ENCODE measurements around the gene SNN.

The SNN gene

DNA sequence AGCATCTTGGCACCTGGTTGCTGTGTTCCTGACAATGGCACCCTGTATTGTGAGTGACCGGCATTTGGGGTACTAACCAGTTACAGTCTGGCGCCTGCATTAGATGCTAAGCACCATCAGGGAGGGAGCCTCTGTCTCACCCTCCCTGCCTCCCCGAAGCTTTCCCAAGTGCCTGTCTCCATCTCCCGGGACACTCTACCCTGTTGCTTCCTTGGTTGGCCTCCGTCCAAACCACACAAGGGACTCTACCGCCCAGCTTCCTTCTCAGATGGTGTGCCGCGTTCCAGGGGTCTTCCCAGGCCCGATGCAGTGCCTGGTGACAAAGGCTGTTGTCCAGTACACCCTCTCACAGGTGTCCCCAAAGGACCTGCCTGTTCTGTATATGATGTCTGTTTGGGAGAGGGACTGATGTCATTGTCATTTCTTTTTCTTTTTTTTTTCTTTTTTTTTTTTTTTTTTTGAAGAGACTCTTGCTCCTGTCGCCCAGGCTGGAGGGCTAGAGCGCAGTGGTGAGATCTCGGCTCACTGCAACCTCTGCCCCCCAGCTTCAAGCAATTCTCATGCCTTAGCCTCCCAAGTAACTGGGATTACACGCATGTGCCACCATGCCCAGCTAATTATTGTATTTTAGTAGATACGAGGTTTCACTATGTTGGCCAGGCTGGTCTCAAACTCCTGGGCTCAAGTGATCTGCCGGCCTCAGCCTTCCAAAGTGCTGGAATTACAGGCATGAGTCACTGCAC is 6.7 kb downstream of the SNN start:
- no peak for ATAC-seq (replicated peaks)
- H3K4me1 Mint-ChIP-seq (ENCODE audit: low read depth in 2 of 2) = peaks cover 26 to 33% of the 10 kb centered on the region in 2 donors

DNA sequence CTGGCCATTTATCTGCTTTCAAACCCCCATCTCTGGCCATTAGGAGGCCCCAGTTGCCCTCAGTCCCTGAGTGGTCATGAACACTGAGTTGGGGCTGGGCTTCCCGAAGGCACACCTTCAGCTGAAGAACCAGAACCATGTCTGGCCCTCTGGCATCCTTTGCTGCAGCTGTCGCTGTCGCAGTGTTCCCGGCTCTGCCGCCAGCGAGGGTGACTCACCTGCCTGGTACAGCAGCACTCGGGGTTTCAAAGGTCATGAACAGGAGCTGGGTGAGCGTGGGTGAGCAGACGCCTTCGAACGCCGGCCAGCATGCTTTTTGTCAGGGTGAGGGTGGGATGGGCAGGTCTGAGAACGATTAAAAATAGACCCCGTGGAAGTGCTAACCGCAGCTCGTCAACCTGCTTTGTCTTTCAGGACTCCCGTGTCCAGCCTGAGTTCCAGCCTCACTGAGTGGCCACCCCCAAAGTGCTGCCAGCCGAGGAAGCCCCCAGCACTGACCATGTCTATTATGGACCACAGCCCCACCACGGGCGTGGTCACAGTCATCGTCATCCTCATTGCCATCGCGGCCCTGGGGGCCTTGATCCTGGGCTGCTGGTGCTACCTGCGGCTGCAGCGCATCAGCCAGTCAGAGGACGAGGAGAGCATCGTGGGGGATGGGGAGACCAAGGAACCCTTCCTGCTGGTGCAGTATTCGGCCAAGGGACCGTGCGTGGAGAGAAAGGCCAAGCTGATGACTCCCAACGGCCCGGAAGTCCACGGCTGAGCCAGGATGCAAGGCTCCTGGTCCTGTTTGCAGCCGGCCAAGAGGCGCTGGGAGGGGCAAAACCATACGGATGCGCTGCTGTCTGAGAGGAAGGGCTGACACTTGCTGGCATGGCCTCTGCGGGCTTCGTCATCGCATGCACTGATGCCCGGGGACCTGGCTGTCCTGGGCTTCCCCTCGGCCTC is 7.6 kb downstream of the SNN start:
- no peak for DNase-seq
- H3K36me3 Mint-ChIP-seq (ENCODE audit: insufficient read depth) = peaks cover 67% of the 10 kb centered on the region
- no peak overlapping the region for H3K4me3 Mint-ChIP-seq
- H3K9me3 Mint-ChIP-seq = no peaks in the 10 kb centered on the region
- H3K27me3 Mint-ChIP-seq = no peaks in the 10 kb centered on the region
- ATAC-seq (replicated peaks) = no peak
- H3K27ac Mint-ChIP-seq = no peak overlapping the region
- H3K4me1 Mint-ChIP-seq (ENCODE audit: low read depth in 2 of 2) = peaks cover 18 to 25% of the 10 kb centered on the region in 2 donors

More for the DNA sequence above, 6.7 kb downstream of the SNN start:
- H3K9me3 Mint-ChIP-seq = no peaks in the 10 kb centered on the region
- H3K36me3 Mint-ChIP-seq (ENCODE audit: insufficient read depth) = peaks cover 67% of the 10 kb centered on the region
- no peak for DNase-seq
- no peak overlapping the region for H3K4me3 Mint-ChIP-seq
- H3K27me3 Mint-ChIP-seq = no peaks in the 10 kb centered on the region
- H3K27ac Mint-ChIP-seq = no peak overlapping the region

DNA sequence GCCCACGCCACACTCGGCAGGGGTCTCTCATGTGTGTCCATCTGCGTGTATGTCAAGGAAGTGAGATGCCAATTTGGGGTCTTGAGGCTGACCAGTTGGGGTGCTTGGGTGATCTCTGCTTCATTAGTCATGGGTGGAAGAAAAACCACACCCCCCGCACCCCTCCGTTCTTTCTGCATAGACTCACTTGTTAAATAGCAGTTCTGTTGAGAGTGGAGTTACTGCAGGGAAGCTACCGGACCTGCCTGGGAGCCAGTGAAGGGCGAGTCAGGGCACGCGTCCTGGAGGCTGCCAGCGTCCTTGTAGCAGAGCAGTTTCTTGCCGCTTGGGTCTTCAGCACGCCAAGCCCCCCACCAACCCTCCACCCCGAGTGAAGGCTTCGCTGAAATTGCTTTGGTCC is 8.5 kb downstream of the SNN start:
- Mint-ChIP-seq H3K4me1 (ENCODE audit: low read depth in 2 of 2) (peaks cover 26 to 27% of the 10 kb centered on the region in 2 donors), H3K27me3 (no peaks in the 10 kb centered on the region), H3K36me3 (ENCODE audit: insufficient read depth) (peaks cover 68% of the 10 kb centered on the region), H3K27ac (peak overlapping the region in 1 of 2 donors; percentile 60), H3K4me3 (no peak overlapping the region), H3K9me3 (no peaks in the 10 kb centered on the region)
- DNase-seq = no peak
- ATAC-seq (replicated peaks) = no peak

DNA sequence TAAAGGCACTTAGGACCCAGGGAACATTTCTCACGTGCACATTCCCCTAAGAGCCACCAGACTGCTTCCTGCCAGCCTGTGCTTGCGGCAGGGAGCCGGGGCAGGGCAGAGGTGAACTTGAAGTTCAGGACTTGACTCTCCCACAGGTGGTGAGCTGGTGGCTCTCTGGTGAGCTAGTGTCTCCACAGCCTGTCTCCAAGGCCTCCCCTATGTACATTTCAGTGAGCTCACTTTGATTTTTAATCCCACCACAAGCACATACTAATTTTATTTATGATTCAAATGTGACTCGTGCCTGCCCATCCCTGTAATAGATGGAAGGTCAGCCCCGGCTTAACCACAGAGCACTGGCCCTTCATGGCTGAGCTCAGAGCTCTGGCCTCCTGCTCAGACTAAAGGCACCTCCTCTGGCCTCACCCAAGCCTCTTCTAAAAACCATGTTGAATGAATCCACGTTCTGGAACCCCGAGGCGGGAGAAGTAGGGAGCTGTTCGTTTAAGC is 9.2 kb downstream of the SNN start:
- Mint-ChIP-seq H3K27me3 (no peaks in the 10 kb centered on the region), H3K4me3 (peak overlapping the region in 1 of 2 donors; percentile 8), H3K9me3 (no peaks in the 10 kb centered on the region), H3K4me1 (ENCODE audit: low read depth in 2 of 2) (peaks cover 20 to 25% of the 10 kb centered on the region in 2 donors), H3K27ac (peak overlapping the region in 1 of 2 donors; percentile 60), H3K36me3 (ENCODE audit: insufficient read depth) (peaks cover 66% of the 10 kb centered on the region)
- DNase-seq (no peak), ATAC-seq (replicated peaks) (no peak)

DNA sequence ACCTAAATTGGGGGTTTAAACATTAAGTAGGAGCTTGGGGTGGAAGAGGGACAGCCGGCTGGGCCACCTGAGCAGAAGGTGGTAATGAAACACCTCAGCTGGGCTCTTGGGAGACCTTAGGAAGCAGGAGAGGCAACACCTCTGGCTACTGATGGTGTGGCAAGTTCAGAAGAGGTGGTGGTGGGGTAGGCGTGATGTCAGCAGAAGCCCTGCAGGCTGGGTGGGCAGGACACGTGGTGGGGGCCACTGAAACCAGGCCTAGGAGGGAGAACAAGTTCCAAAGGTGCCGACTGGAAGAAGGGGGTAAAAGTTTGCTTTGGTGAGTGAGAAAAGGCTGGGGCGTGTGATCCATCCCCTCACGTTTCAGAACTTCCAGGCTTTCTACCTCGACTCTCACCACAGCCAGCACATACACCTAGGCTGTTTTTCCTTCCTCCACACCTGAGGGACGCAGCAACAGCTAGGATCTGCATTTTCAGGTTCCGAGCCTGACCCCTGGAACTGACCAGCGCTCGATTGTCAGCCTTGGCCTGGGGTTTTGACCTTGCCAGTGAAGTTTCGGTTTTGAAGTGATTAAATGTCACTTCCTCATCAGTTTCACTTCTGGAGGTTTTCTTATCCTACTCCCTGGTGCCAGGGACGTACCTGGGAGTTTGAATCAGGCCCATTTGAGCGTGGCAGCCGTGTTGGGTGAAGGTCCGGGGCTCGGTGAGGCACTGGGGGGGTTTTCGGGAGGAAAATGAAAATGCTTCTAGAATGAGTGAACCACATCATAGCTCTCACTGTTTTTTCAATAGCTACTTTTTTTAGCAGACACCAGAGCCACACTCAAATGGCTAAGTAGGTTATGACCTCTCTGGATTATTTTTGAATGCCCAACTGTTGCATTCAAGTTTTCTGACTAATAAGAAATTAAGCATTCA is 10.0 kb downstream of the SNN start:
- no peaks in the 10 kb centered on the region for H3K27me3 Mint-ChIP-seq
- H3K4me1 Mint-ChIP-seq (ENCODE audit: low read depth in 2 of 2) = peaks cover 13 to 21% of the 10 kb centered on the region in 2 donors
- no peak overlapping the region for H3K4me3 Mint-ChIP-seq
- H3K9me3 Mint-ChIP-seq = no peaks in the 10 kb centered on the region
- H3K27ac Mint-ChIP-seq = peak overlapping the region in 1 of 2 donors; percentile 3
- ATAC-seq (replicated peaks) = no peak
- no peak for DNase-seq
- H3K36me3 Mint-ChIP-seq (ENCODE audit: insufficient read depth) = peaks cover 73% of the 10 kb centered on the region

DNA sequence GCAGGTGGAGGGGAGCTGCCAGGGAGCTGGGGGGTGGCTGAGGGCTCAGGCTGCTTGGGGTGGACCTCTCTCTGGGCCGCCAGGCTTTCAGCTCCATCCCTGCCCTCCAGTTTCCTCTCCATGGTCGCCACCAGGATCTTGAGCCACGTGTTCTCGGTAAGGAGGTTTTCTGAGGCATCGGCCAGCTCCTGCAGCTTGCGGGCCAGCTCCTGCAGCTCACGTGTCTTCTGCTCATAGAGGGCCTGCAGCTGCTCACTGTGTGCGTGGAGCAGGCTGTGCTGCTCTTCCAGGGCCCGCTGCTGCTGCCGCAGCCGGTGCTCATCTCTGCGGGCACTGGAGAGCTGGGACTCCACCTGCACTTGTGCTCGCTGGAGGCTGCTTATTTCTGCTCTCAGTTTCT is 11.0 kb downstream of the SNN start:
- H3K27me3 Mint-ChIP-seq = no peaks in the 10 kb centered on the region
- DNase-seq (no peak), ATAC-seq (replicated peaks) (no peak)
- H3K9me3 Mint-ChIP-seq = no peaks in the 10 kb centered on the region
- peaks cover 13 to 21% of the 10 kb centered on the region in 2 donors for H3K4me1 Mint-ChIP-seq (ENCODE audit: low read depth in 2 of 2)
- H3K36me3 Mint-ChIP-seq (ENCODE audit: insufficient read depth) = peaks cover 81% of the 10 kb centered on the region
- peak overlapping the region in 1 of 2 donors; percentile 67 for H3K27ac Mint-ChIP-seq
- H3K4me3 Mint-ChIP-seq = no peak overlapping the region

DNA sequence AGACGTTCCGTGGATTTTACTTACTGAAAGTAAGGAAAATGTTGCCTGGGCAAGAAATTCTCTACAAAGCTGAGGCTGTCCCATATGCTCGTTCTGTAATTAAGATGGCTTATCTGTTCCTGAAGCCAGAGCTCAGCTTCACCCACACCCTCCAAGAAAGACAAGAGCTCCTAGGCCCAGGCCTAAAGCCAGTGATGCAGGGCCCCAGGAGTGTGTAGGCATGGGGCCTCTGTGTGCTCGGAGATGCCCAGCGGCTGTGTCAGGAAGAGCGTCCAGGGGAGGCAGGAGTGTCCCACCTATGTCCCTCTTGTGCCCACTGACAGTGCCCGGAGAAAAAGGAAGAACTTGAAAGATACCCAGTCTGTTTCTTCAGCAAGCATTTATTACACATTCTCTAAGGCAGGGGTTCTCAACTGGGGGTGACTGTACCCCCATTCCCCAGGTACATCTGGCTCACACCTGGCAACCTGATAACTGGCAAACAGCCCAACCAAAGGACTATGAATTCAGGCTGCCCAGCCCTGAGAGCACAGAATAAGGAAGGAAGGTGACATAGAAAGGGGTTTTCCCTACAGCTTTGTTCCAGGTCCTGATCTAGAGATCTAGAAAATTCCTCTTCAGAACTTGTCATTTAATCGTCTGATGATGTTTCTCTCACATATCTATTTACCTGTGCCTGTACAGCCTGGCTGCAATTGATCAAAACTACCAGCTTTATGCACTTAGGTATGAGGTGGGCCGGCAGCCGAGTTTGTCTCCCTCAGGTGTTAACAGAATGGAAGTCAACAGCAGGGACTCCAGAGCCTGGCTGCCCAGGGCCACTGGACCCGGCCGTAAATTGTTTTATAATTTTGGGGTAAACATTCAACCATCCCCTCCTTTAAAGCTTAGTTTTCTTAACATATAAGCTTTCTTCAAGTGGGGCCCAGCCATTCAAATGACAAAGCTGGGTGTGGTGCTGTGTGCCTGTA is 12.0 kb downstream of the SNN start:
- Mint-ChIP-seq H3K36me3 (ENCODE audit: insufficient read depth) (peaks cover 83% of the 10 kb centered on the region), H3K9me3 (no peaks in the 10 kb centered on the region), H3K4me1 (ENCODE audit: low read depth in 2 of 2) (peaks cover 11 to 21% of the 10 kb centered on the region in 2 donors), H3K27ac (peak overlapping the region; percentile 61 to 75), H3K4me3 (no peak overlapping the region), H3K27me3 (no peaks in the 10 kb centered on the region)
- no peak for ATAC-seq (replicated peaks)
- DNase-seq = no peak

DNA sequence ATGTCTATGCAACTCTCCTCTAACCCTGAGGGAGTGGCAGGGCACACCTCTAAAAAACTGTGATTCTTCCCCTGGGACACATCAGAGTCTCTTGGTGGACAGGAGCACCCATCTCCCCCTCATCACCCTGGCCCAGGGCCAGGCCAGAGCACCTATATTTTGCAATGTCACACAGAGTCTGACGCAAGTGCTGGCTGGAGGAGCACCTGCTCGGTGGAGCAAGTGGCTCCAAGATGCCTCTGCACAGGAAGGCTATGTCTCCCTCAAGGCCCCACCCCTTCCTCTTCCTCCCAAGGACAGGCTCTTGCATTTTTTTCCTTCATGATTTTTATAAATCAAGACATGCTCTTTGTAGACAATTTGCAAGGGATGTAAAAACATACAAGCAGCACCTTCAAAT is 13.3 kb downstream of the SNN start:
- Mint-ChIP-seq H3K4me3 (peak overlapping the region; percentile 6 to 35), H3K9me3 (no peaks in the 10 kb centered on the region), H3K27me3 (no peaks in the 10 kb centered on the region), H3K36me3 (ENCODE audit: insufficient read depth) (peaks cover 88% of the 10 kb centered on the region), H3K27ac (peak overlapping the region; percentile 75 to 82), H3K4me1 (ENCODE audit: low read depth in 2 of 2) (peaks cover 9 to 17% of the 10 kb centered on the region in 2 donors)
- ATAC-seq (replicated peaks) = peak; percentile 37
- DNase-seq = no peak

DNA sequence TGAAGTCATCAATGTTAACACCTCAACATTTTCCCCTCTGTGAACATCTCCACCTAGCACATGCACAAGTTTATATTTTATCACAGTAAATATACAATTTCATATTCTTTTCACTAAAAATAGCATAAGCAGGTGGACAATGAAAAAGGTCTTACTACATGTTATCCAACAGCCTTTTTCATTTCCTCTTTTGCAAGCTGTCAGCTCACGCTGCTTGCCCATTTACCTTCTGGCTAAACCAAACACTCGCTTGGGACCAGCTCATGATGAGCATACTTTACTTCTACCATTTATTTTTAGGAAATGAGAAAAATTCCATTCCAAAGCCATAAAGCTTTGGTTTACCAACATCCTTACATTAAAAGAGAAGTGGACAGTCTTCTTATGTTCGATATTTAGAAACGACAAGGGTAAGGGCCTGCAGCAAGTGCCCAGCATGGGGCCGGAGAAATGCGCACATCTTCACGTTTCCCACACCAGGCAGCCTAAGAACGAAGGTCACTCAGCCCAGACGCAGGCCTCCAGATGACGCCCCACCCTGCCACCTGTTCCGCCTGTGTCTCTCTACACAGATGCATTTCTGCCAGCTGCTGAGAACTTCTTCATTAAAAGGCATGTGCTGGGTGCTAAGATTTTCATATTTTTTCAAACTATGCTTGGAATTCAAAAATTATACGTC is 13.9 kb downstream of the SNN start:
- no peak for DNase-seq
- H3K36me3 Mint-ChIP-seq (ENCODE audit: insufficient read depth) = peaks cover 92% of the 10 kb centered on the region
- peak; percentile 32 for ATAC-seq (replicated peaks)
- peaks cover 9 to 17% of the 10 kb centered on the region in 2 donors for H3K4me1 Mint-ChIP-seq (ENCODE audit: low read depth in 2 of 2)
- no peaks in the 10 kb centered on the region for H3K27me3 Mint-ChIP-seq
- H3K9me3 Mint-ChIP-seq = no peaks in the 10 kb centered on the region
- peak overlapping the region; percentile 75 to 82 for H3K27ac Mint-ChIP-seq
- H3K4me3 Mint-ChIP-seq = peak overlapping the region; percentile 6 to 35

DNA sequence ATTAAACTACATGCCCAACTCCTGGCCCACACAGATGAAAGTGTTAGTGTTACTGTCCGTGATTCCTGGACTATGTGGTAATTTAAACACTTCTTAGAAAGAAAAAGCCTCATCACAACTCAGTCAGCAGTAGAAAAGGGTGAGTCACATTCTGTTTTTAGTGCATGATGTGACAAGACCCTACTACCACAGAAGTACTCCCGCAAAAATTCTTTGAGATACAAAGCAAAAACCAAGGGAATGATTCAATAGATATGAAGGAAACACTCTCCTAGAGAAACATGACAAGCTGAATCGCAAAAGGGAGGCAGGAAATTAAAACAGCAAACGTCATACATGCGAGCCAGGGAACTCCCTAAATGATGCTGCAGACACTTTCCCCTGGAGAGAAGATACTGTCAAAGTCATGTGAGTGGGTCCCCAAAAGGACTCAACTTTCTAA is 14.4 kb downstream of the SNN start:
- no peak for DNase-seq
- ATAC-seq (replicated peaks) = no peak
- Mint-ChIP-seq H3K27me3 (no peaks in the 10 kb centered on the region), H3K36me3 (ENCODE audit: insufficient read depth) (peaks cover 94% of the 10 kb centered on the region), H3K4me3 (no peak overlapping the region), H3K9me3 (no peaks in the 10 kb centered on the region), H3K4me1 (ENCODE audit: low read depth in 2 of 2) (peaks cover 11 to 17% of the 10 kb centered on the region in 2 donors), H3K27ac (peak overlapping the region in 1 of 2 donors; percentile 82)

DNA sequence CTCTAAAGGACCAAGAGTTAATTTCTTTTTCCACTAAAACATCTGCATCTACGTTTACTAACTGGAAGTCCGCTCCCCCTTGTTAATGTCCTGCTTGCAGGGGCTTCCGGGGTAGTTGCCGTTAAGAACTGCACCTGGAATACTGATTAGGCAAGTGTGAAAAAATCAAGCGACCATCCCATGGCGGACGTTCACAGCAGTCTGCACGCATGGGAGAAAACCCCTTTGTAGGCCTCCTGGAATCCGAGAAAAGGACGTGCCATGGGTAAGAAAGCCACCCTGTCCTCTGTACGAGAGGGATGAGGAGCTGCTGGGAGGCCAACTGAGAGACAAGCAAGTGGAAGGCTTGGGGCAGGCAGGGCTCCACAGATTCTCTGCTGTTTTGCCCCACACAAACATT is 14.9 kb downstream of the SNN start:
- Mint-ChIP-seq H3K36me3 (ENCODE audit: insufficient read depth) (peaks cover 94% of the 10 kb centered on the region), H3K4me1 (ENCODE audit: low read depth in 2 of 2) (peaks cover 11 to 17% of the 10 kb centered on the region in 2 donors), H3K4me3 (no peak overlapping the region), H3K27me3 (no peaks in the 10 kb centered on the region), H3K27ac (peak overlapping the region in 1 of 2 donors; percentile 17), H3K9me3 (no peaks in the 10 kb centered on the region)
- ATAC-seq (replicated peaks) = no peak
- no peak for DNase-seq

Measured in effector memory CD8-positive, alpha-beta T cell (primary cell).